GM12801 (cell line): Measurements from ENCODE around the gene ADAMTS12.

Source experiments
- TF ChIP-seq, protein P1 (sequence below): IDR thresholded peaks from one replicate; pipeline ENCODE4 v1.5.1; 2011; ENCODE audit warnings: control low read depth; ENCODE audit not compliant: insufficient read length; ENCODE audit errors: extremely low read depth

Gene ADAMTS12

DNA sequence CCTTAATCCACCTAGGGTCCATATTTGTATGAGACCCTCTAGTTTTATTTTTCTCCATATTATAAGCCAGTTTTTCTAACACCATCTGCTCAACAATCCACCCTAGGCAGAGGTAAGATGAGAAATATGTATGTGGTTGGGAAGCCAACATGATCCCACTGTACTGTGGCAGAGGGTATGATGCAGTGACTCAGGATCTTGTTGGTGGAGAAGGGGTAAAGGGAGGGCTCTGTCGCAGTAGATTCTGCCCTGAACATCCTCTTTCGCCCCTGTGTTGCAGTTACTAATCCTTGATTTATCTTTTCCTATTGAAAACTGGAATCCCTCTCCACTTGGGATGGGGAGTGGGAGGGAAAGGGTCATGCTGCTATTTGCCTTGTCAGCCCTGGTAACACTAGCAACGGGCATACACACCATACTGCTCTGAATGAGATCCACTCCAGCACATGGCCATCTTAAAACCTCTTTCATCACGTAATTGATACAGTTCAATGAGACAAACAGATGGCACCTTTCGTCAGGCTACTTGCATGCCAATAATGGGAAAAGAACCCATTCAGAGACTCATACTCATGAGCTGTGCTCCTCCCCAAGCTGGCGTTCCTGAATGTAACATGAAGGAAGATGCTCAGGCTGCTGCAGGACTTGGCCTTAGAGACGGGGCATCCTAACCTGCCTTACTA, 63.0 kb downstream of the ADAMTS12 start:
- TF ChIP-seq, protein P1, sequence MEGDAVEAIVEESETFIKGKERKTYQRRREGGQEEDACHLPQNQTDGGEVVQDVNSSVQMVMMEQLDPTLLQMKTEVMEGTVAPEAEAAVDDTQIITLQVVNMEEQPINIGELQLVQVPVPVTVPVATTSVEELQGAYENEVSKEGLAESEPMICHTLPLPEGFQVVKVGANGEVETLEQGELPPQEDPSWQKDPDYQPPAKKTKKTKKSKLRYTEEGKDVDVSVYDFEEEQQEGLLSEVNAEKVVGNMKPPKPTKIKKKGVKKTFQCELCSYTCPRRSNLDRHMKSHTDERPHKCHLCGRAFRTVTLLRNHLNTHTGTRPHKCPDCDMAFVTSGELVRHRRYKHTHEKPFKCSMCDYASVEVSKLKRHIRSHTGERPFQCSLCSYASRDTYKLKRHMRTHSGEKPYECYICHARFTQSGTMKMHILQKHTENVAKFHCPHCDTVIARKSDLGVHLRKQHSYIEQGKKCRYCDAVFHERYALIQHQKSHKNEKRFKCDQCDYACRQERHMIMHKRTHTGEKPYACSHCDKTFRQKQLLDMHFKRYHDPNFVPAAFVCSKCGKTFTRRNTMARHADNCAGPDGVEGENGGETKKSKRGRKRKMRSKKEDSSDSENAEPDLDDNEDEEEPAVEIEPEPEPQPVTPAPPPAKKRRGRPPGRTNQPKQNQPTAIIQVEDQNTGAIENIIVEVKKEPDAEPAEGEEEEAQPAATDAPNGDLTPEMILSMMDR: no peak

DNA sequence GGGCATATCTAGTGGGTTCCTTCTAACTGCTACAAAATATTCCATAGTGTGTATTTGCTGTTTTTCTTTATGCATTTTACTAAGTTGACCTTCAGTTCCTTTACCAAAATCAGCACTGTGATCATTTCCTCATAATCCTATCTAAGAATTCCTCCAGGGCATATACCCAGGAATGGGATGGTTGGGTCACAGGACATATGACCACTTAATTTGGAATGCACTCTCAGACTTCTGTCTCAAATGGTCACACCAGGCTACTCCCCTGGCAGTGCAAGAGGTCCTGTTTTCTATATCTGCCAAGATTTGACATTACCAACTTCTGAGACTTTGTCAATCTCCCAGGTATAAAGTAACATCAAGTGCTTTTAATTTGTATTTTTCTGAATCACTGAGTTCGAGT, 63.9 kb downstream of the ADAMTS12 start:
- TF ChIP-seq, protein P1: no peak

DNA sequence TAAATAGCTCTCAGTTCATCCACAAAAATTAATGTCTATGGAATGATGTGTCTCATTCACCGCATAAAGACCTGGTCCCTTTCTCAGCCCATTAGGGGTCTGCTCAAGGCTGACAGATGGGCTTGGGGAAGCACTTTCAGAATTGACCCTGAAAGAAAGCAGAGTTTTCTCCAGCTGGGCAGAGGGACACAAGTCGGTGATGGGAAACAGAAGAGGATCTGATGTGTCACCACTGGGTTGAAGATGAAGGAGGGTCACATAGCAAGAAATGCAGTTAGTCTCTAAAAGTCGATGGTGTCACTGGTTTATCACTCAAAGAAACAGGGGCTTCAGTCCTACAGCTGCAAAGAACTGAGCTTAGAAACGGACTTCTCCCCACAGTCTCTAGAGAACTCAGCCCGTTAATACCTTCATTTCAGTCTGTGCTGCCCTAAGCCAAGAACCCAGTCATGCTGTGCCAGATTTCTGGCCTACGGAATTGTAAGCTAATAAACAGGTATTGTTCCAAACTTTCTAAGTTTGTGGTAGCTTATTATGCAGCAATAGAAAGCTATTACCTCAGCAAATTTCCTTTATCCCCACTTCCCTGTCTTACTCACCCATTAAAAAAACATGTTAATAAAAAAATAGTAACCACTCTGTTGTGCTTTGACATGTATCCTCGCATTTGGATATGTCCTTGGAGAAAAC, 64.6 kb downstream of the ADAMTS12 start:
- TF ChIP-seq, protein P1: no peak

DNA sequence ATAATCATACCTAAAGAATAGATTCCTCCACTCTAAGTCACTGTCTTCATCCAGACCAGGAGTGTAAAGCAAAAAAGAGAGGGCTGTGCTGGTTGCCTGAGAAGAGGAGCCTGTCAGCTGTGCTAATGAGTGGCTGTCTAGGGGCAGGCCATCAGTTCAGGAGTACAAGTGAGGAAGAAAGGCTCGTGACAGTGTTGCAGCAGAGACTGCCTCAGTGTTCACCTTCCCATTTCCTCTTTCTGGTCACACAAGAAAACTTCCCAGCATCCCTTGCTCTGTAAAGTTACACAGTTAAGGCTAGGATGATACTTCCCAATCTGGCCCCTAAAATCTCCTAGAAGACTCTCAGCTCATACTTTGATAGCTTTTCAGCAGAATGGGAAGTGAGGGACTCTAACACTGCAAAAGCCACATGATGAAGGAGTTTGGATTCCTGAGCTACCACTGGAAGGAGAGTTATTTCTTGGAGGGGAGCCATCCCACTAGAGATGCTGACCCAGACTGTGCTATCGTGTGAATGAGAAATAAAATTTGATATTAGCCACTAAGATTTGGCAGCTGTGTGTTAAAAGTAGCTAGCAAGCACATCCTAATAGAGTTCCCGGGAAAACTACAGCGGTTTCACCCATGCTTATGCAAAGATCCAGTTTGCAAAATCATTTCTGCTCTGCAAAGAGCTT, 67.1 kb downstream of the ADAMTS12 start:
- TF ChIP-seq, protein P1: no peak

DNA sequence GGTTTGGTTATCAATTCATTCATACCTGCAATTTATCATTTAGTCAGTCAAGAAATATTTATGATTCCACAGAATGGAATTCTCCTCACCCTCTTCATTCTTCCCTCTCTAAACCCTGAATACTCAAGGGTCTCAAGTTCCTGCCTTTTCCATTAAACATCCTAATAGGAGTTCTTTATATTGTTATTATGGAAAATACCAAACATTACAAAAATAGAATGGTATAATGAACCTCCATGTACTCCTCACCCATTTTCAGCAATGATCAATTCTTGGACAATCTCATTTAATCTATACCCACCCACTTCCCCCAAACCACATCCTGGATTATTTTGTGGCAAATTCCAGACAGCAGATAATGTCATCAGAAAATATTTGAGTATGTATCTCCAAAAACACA, 74.5 kb downstream of the ADAMTS12 start:
- TF ChIP-seq, protein P1: no peak

DNA sequence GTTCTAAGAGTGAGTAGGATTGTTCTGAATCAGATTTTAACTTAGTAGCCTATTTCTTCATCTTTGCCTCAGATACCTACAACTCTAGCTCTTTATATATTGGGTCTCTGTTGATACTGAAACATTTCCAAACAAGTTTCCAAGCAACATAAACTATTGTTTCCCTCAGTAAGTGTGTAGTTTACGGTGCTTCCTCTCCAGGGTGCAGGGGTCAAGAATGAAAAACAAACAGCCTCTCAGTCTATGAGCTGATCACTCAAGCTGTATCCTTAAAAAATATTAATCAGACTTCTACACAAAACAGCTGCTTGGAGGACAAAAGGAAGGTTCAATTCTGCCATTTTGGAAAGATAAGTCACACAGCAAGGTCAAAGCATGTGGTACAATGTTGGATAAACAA, 75.0 kb downstream of the ADAMTS12 start:
- TF ChIP-seq, protein P1: no peak

DNA sequence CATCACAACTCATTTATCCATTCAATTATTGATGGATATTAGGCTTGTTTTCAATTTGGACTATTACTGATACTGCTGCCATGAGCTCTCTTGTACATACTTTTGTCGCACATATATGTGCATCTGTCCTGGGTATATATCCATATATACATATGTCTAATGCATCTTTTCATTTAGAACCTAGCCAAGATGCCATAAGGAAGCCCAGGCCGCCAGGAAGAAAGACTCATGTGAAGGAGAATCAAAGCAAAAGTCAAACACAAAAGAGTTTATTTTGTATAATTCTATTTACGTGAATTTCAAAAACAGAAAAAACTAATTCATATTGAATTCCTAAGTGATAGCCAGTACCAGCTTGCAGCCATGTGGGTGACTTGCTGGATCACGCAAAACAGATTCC, 79.0 kb downstream of the ADAMTS12 start:
- TF ChIP-seq, protein P1: no peak
